AG04449 (cell line): Measurements from ENCODE around the gene EML1.
A peak's percentile ranks its signal among the peaks of the same experiment; 100 is the strongest.

Experiments used
- CTCF ChIA-PET: fragments of 350-600 bp; formaldehyde crosslinking; extraction: SDS; loops from one replicate; lab custom pipeline; 2021; ENCODE audit warnings: antibody characterized with exemption; lab: Yijun Ruan, JAX
- POLR2A ChIA-PET: fragments of 400-600, 350-600 bp; formaldehyde crosslinking; extraction: SDS; loops from one replicate; lab custom pipeline; 2020; ENCODE audit warnings: antibody characterized with exemption, inconsistent platforms; lab: Yijun Ruan, JAX
- DNase-seq: peaks from one replicate; pipeline ENCODE4 v3.0.0-alpha.2; 2010; ENCODE audit warnings: low read depth, low spot score
- H3K4me3 ChIP-seq: 2 replicates; pipeline ENCODE4 v1.5.1; 2011; ENCODE audit warnings: low read depth, mild to moderate bottlenecking, control low read depth, low read length
- CTCF ChIP-seq: IDR thresholded peaks from one replicate; pipeline ENCODE4 v1.5.1; 2011; ENCODE audit warnings: mild to moderate bottlenecking, moderate library complexity, low read length, control low read depth, inconsistent platforms; ENCODE audit not compliant: insufficient read depth; ENCODE audit errors: missing control alignments

The EML1 gene

DNA sequence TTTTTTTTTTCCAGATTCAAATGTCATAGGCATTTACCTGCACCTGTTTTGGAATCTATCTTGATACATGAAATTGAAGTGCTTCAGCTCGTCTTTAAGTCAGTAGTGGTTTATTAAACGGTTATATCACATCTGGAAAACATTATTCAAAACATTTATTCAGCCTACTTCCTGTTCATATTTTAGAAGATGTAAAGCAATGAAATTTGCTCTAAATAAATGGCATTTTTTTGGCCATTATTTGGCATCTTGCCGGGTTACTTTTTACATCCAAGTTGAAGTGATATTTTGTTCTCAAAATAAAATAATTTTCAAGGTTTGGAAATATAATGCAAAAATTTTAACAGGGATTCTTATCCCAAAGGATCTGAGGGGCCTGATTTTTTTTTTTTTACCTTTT lies 103.1 kb downstream of the EML1 start:
- TF ChIP-seq CTCF: no peak
- H3K4me3 ChIP-seq: no peak overlapping the region
- POLR2A ChIA-PET: interaction anchor here (0.6 kb wide), 1 partner anchor 136 kb away, joined by 3 read pairs; no protein-coding TSS in a partner anchor
- CTCF ChIA-PET: interaction anchor here (0.6 to 20.7 kb wide), 11 partner anchors 8 to 377 kb away, joined by 3 to 325 read pairs (median 5); no protein-coding TSS in a partner anchor
- DNase-seq: no peak

- H3K4me3 ChIP-seq: no peak overlapping the region
- TF ChIP-seq CTCF: peak; percentile 32
- POLR2A ChIA-PET: no interaction called here
- DNase-seq: no peak
- CTCF ChIA-PET: interaction anchor here (0.7 to 3.1 kb wide), 33 partner anchors 8 to 388 kb away, joined by 3 to 93 read pairs (median 4); partner anchors contain the start of gene CYP46A1
These were observed 106.5 kb downstream of the EML1 start for GRCh38 chr14:99899578-99900178.

GRCh38 chr14:99902925-99903324 lies 109.7 kb downstream of the EML1 start:
- ChIA-PET POLR2A (no interaction called here), CTCF (interaction anchor here (1.0 to 3.4 kb wide), 2 partner anchors 7 to 44 kb away, joined by 4 to 14 read pairs; no protein-coding TSS in a partner anchor)
- TF ChIP-seq CTCF: no peak
- H3K4me3 ChIP-seq: no peak overlapping the region
- no peak for DNase-seq

DNA sequence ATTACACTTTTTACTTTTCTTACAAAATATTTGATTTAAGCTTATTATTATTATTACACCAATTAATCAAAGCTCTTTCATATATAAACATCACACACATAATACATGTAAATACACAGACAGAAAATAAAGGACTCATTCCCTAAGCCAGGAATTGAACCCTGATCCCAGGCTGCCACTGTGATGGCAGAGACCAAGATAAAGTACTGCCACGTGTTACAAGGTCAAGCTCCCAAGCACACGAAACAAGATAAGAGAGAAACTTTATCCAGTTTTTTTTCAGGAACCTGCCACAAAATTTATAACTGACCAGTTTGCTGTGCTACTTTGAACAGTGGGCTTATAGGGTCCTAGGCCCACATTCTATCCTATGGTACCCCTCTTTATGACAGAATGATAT lies 111.3 kb downstream of the EML1 start:
- DNase-seq: no peak
- ChIA-PET POLR2A (no interaction called here), CTCF (interaction anchor here (0.8 to 3.4 kb wide), 7 partner anchors 9 to 222 kb away, joined by 3 to 14 read pairs (median 5); no protein-coding TSS in a partner anchor)
- TF ChIP-seq CTCF: no peak
- H3K4me3 ChIP-seq: no peak overlapping the region

- no peak for DNase-seq
- POLR2A ChIA-PET: no interaction called here
- H3K4me3 ChIP-seq: no peak overlapping the region
- no peak for TF ChIP-seq CTCF
- CTCF ChIA-PET: interaction anchor here (0.9 to 3.4 kb wide), 7 partner anchors 10 to 217 kb away, joined by 3 to 14 read pairs (median 4); no protein-coding TSS in a partner anchor
These were observed 111.9 kb downstream of the EML1 start for GRCh38 chr14:99905121-99905520.
